ENCODE measurements around the gene FBXO46. TPM values are rescaled to one million over a fixed set of nuclear protein-coding genes. Genes with fewer than 3 reads are reported as not detected.

FBXO46 gene, protein sequence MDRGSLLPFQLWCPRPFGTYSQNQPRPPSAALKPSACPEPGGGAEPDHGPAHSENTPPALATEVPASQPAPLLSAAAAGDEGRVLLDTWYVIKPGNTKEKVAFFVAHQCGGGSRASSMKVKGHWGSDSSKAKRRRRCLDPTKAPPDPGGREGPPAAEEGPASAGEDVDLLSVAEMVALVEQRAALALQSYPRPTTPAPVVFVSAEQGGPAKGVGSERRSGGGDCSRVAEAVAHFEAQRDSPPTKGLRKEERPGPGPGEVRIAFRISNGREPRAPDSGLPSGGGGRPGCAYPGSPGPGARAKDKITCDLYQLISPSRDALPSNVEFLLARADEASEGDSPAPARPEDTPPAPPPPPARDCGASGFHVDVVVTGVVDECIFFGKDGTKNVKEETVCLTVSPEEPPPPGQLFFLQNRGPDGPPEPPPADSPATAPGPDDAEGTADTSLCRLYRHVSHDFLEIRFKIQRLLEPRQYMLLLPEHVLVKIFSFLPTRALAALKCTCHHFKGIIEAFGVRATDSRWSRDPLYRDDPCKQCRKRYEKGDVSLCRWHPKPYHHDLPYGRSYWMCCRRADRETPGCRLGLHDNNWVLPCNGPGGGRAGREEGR
- 3.4 and 5.8 TPM in 2 replicates for total RNA-seq

DNA sequence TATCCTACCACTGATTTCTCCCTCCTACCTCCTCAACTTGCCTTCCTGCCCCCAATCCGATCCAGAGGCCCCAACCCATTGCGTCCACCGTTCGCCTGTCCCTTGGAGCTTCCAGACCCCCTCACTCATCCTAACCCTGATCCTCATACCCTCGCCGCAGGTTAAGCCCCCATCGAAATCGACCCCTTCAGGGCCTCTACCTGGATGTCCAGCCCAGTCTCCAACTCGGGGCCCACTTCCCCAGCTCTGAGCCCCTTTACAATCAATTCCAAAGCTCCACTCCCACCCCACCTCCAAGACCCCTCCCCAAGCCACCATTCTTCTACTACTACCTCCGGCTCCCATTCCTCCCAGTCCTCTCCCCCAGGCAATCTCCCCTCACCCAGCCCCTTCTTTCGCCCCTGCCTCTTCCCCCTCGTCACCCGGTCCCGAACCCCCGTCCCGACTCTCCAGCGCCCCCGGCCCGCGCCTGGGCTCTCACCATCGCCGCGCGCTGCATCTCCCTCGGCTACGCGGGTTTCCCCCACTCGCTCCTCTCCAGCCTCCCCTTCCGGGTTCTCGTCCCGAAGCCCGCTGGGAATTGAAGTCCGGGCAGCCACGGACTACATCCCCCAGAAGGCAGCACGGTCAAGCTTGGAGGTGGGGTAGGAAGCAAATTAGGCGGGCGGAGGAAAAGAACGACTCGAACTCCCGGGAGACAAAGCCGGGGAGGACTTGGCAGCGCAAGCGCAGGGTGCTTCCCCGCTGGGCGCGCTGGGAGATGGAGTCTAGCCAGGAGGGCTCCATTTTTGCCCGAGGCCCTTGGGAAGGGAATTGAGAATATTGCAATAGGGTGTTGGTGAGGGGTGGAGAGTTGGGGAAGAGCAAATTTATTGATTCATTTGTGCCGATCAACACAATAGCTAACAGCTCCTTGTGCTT lies at the start of gene FBXO46:
TSS of gene FBXO46 (minus strand) at position 529 of the 921 bp plus-strand sequence. CDS start 17,401 bp downstream, outside the sequence.

DNA sequence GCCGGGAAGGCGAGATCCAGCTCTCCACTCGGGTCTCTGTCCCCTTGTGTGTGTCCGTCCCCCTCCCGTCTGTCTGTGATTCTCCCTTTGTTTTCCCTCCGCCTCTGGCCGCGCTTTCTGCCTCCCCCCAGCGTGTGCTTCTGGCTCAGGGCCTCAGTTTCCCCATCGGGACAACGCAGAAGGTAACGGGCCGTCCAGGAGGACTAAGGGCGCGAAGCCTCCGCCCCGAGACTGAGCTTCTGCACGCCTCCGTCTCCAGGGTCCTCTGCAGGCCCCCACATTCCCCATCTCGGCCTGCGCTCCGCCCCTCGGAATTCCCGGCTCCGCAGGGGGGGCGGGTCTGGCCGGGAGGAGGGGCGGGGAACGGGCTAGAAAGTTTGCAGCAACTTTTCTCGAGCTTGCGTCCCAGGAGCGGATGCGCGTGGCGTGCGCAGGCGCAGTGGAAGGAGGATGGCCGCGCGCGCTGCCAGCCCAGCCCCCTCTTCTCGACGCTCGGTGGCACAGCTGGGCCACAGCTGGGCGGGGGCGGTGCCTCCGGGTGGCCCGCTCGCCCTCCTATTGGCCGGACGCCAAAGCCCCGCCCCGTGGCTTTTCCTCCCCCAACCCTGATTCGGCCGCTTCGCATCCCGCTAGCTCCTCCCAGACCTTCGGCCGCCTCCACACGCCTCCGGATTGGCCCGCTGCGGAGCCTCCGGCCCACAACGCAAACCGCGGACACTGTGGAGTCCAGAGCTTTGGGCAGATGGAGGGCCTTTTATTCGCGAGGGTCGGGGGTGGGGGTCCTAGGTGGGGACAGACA lies 38.5 kb upstream of the FBXO46 start, which contains the start of gene SIX5:
TSS of gene SIX5 (minus strand) at position 269 of the 799 bp plus-strand sequence. CDS start 408 bp downstream, outside the sequence.

DNA sequence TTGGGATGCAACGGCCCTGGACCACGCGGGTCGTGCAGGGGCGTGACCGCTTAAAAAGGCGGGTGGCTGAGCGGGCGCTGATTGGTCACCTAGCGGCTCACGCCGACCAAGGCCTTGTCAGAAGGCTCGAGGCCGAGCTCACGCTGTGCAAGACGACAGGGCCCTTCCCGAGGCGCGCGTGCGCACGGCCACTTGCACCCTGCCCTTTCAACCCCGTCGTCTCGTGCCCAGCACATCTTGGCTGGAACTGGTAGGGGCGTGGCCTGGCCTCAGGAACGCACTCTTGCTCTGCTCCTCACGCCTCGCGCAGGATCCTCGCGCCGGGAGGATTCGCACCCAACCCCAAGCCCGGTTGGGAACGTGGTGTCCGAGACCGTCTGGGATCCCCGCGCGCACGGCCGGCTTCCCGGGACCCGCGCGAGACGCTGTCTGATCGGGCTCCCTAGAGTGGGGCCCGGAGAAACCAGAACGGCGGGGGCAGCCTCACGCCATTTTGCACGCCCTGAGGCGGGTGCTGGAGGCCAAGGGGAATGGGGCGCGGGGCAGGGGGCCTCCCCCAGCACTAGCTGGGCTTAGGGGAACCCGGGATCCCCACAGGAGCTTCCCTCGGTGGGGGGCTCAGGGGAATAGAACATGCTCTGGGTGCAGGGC lies 2.6 kb upstream of the FBXO46 start, which contains the start of gene MEIOSIN:
TSS of gene MEIOSIN (plus strand) at position 280 of the 651 bp plus-strand sequence. CDS start 1,938 bp downstream, outside the sequence.

DNA sequence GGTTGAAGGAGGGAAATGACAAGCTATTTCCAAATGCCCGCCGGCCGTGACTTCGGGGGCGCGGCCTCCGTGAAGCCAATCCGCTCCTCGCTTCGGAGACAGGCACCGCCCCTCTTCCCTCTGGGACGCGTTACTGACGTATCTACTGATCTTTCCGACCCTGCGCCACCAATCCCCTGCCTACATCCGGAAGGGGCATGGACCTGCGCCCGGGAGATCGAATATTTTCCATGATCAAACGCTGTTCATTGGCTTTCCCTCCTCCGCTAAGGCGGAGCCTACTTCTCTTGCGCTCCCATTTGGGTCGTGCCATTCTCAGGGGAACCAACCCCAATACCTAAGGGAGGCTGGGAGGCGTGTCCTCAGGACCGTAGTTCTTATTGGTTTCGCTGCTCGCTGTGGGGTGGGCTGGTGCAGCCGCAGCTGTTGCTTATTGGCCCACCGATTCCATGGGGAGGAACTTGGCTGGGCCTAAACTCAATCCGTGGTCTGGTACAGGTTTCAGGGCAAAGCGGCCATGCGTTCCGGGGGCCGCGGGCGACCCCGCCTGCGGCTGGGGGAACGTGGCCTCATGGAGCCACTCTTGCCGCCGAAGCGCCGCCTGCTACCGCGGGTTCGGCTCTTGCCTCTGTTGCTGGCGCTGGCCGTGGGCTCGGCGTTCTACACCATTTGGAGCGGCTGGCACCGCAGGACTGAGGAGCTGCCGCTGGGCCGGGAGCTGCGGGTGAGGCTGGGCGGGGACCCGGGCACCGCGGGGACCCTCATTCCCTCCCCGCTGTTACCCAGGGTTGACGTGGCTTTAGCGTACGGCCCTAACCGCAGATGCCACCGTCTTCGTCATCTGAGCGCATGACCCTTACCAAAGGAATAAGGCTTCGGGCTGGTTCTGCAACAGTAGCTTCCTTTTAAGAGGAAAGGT lies 38.2 kb downstream of the FBXO46 start, which contains the start of gene QPCTL:
TSS of gene QPCTL (plus strand) at position 480 of the 919 bp plus-strand sequence. CDS start at position 518, 38 bp downstream.

DNA sequence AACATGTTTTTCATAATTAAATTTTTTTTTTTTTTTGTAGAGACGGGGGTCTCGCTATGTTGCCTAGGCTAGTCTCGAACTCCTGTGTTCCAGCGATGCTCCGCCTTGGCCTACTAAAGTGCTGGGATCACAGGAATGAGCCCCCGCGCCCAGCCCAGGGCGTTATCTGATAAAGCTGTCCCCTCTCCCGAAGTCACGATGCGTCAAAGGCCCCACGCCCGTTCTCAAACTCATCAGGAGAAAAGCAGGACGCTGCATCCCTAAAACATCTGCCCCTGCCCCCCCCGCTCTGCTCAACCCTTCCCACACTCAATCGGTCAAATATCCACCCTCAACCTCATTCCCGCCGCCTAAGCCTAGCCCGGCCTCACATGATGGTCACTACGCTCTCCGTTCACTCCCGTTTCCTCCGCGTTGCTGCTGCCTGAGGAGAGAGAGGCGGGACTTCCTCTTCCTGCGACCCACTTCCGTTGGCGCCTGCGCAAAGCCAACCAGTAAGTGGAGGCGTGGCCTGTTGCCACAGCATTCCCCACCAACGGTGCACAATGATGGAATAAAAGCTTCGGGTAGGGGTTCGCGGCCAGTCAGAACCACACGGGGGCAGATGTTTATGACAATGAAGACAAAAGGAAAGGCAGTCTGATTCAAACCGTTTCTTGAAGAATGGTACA lies 39.0 kb downstream of the FBXO46 start, which contains the start of gene SNRPD2:
TSS of gene SNRPD2 (minus strand) at position 438 of the 671 bp plus-strand sequence. CDS start at position 373, 65 bp downstream.

DNA sequence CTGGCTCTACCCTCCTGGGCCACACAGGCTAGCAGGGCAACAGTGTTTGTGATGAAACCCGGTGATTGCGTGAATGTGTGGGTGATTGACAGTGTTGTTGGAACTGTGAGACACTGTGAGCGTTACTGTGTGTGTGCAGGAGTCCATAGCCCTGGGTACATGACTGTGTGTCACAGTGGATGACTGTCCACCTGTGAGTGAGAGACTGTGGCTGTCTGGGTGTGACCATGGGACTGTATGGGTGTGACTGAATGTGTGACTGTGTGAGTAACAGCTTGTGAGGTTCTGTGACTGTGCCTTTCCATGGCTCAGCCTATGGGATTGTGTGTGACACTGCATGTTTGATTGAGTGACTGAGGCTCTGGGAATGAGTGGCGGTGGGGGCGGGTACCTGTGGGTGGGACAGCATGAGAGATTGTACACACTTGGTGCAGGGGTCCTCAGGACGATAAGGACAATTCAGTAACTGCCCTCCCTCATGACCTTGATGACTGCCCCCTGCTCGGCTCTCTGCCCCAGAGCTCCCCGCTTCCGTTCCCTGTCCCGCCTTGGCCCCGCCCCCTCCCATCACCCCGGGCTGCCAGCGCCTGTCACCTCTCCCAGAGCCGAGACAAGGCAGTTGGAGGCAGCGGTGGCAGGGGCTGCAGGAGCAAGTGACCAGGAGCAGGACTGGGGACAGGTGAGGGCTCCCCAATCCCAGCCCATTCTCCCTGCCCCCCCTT lies 62.9 kb downstream of the FBXO46 start, which contains the start of gene GIPR:
TSS of gene GIPR (plus strand) at position 602 of the 722 bp plus-strand sequence. CDS start 1,300 bp downstream, outside the sequence.

Other genes starting within 250 kb of the FBXO46 start
- 3.8 and 4.2 TPM in 2 replicates for gene RTN2, start 233.8 kb downstream of the FBXO46 start, total RNA-seq
- gene PPM1N, start 232.5 kb downstream of the FBXO46 start, total RNA-seq: 0.96 and 2.3 TPM in 2 replicates
- 56.4 and 112 TPM in 2 replicates for gene VASP, start 223.4 kb downstream of the FBXO46 start, total RNA-seq
- 4.2 and 5.2 TPM in 2 replicates for gene OPA3, start 146.1 kb downstream of the FBXO46 start, total RNA-seq
- 0.28 and 0.96 TPM in 2 replicates for gene GPR4, start 128.7 kb downstream of the FBXO46 start, total RNA-seq
- 66.8 and 101 TPM in 2 replicates for gene EML2, start 91.5 kb downstream of the FBXO46 start, total RNA-seq
- gene GIPR, start 62.7 kb downstream of the FBXO46 start, total RNA-seq: 0.28 and 0.38 TPM in 2 replicates
- gene SNRPD2, start 38.9 kb downstream of the FBXO46 start, total RNA-seq: 288 and 449 TPM in 2 replicates
- gene QPCTL, start 38.2 kb downstream of the FBXO46 start, total RNA-seq: 31.2 and 32.1 TPM in 2 replicates
- not detected in 2 replicates for gene MEIOSIN, start 2.5 kb upstream of the FBXO46 start, total RNA-seq
- 8.1 and 11.3 TPM in 2 replicates for gene SIX5, start 38.4 kb upstream of the FBXO46 start, total RNA-seq
- gene DMPK, start 51.6 kb upstream of the FBXO46 start, total RNA-seq: 15.0 and 48.2 TPM in 2 replicates
- gene DMWD, start 61.9 kb upstream of the FBXO46 start, total RNA-seq: 27.8 and 29.0 TPM in 2 replicates
- under 0.01 and 0.28 TPM in 2 replicates for gene RSPH6A, start 84.4 kb upstream of the FBXO46 start, total RNA-seq
- gene SYMPK, start 132.3 kb upstream of the FBXO46 start, total RNA-seq: 22.8 and 29.9 TPM in 2 replicates
- gene FOXA3, start 133.4 kb upstream of the FBXO46 start, total RNA-seq: under 0.01 TPM in 1 of 2 replicates, not detected in the other
- 26.5 and 28.4 TPM in 2 replicates for gene IRF2BP1, start 155.2 kb upstream of the FBXO46 start, total RNA-seq
- gene MYPOP, start 171.7 kb upstream of the FBXO46 start, total RNA-seq: 0.77 and 2.0 TPM in 2 replicates
- not detected in 2 replicates for gene NANOS2, start 183.9 kb upstream of the FBXO46 start, total RNA-seq
- under 0.01 TPM in 2 replicates for gene NOVA2, start 243.0 kb upstream of the FBXO46 start, total RNA-seq